ENCODE results near the gene CSH2.
"Not testable (repeated sequence)": the region's sequence is repeated elsewhere in the genome, so short reads cannot be mapped to it uniquely, and the experiment has no call there.

CSH2 gene

GRCh38 chr17:63896524-63897354, 23.3 kb upstream of the CSH2 start, which contains the start of gene CSH1:
TSS of gene CSH1 (minus strand) at chr17:63896574. CDS start at chr17:63896511, 63 bp downstream.
- DNase-seq (ENCODE audit: low read depth): not testable (repeated sequence)

- DNase-seq (ENCODE audit: low read depth): not testable (repeated sequence)
Observed at GRCh38 chr17:63894821-63895220, 21.3 kb upstream of the CSH2 start.

- DNase-seq (ENCODE audit: low read depth): not testable (repeated sequence)
Observed at GRCh38 chr17:63894021-63894420, 20.5 kb upstream of the CSH2 start.

- not testable (repeated sequence) for DNase-seq (ENCODE audit: low read depth)
Observed at GRCh38 chr17:63892316-63893037, 19.0 kb upstream of the CSH2 start.

GRCh38 chr17:63889026-63889848, 15.8 kb upstream of the CSH2 start:
- not testable (repeated sequence) for DNase-seq (ENCODE audit: low read depth)

- not testable (repeated sequence) for DNase-seq (ENCODE audit: low read depth)
Observed at GRCh38 chr17:63885119-63885518, 11.6 kb upstream of the CSH2 start.

GRCh38 chr17:63882626-63883126, 9.2 kb upstream of the CSH2 start:
- DNase-seq (ENCODE audit: low read depth): not testable (repeated sequence)

- DNase-seq (ENCODE audit: low read depth): no peak
Observed at GRCh38 chr17:63881935-63882601, 8.6 kb upstream of the CSH2 start, which contains the start of gene GH2. TSS of gene GH2 (minus strand) at chr17:63881944. CDS start at chr17:63881801, 143 bp downstream.

- DNase-seq (ENCODE audit: low read depth): not testable (repeated sequence)
Observed at GRCh38 chr17:63881337-63881736, 7.9 kb upstream of the CSH2 start.

- DNase-seq (ENCODE audit: low read depth): no peak
Observed at GRCh38 chr17:63880706-63881105, 7.2 kb upstream of the CSH2 start.

- not testable (repeated sequence) for DNase-seq (ENCODE audit: low read depth)
Observed at GRCh38 chr17:63878413-63878812, 4.9 kb upstream of the CSH2 start.

- not testable (repeated sequence) for DNase-seq (ENCODE audit: low read depth)
Observed at GRCh38 chr17:63874693-63875092, 1.2 kb upstream of the CSH2 start.

GRCh38 chr17:63874061-63874626, 667 bp upstream of the CSH2 start:
- not testable (repeated sequence) for DNase-seq (ENCODE audit: low read depth)

- not testable (repeated sequence) for DNase-seq (ENCODE audit: low read depth)
Observed at GRCh38 chr17:63871646-63872365, 1.7 kb downstream of the CSH2 start.

GRCh38 chr17:63870292-63870665, 3.2 kb downstream of the CSH2 start:
- not testable (repeated sequence) for DNase-seq (ENCODE audit: low read depth)

- not testable (repeated sequence) for DNase-seq (ENCODE audit: low read depth)
Observed at GRCh38 chr17:63869491-63870291, 3.8 kb downstream of the CSH2 start.

GRCh38 chr17:63866625-63867024, 6.9 kb downstream of the CSH2 start:
- not testable (repeated sequence) for DNase-seq (ENCODE audit: low read depth)

- no peak for DNase-seq (ENCODE audit: low read depth)
Observed at GRCh38 chr17:63859257-63859656, 14.2 kb downstream of the CSH2 start.

- not testable (repeated sequence) for DNase-seq (ENCODE audit: low read depth)
Observed at GRCh38 chr17:63856425-63856824, 17.1 kb downstream of the CSH2 start.

Measured in non-pigmented ciliary epithelial cell (primary cell).